IPS-20b (cell line): ENCODE measurements around the gene JUNB.
A peak's percentile ranks its signal among the peaks of the same experiment; 100 is the strongest.

Experiments
- H3K27ac ChIP-seq: one replicate; pipeline ENCODE4 v1.5.1; 2013; ENCODE audit warnings: low read length
- H3K27me3 ChIP-seq: 2 replicates; pipeline ENCODE4 v1.6.1; 2013; ENCODE audit warnings: mild to moderate bottlenecking, low read length, inconsistent platforms; ENCODE audit not compliant: insufficient read depth
- H3K36me3 ChIP-seq: 2 replicates; pipeline ENCODE4 v1.6.1; 2013; ENCODE audit warnings: low read depth, mild to moderate bottlenecking, inconsistent platforms, low read length, moderate library complexity; ENCODE audit not compliant: insufficient read depth
- H3K4me1 ChIP-seq: 2 replicates; pipeline ENCODE4 v1.6.1; 2013; ENCODE audit warnings: mild to moderate bottlenecking, control low read depth, inconsistent platforms, low read length, moderate library complexity; ENCODE audit not compliant: insufficient read depth
- H3K4me3 ChIP-seq: 2 replicates; pipeline ENCODE4 v1.5.1; 2013; ENCODE audit warnings: mild to moderate bottlenecking, low read length, inconsistent platforms
- H3K9ac ChIP-seq: 2 replicates; pipeline ENCODE4 v1.6.1; 2013; ENCODE audit warnings: low read depth, mild to moderate bottlenecking, inconsistent platforms, low read length, moderate library complexity
- H3K9me3 ChIP-seq: 2 replicates; pipeline ENCODE4 v1.6.1; 2013; ENCODE audit warnings: mild to moderate bottlenecking, low read depth, low read length, inconsistent platforms; ENCODE audit not compliant: insufficient read depth

The JUNB gene

GRCh38 chr19:12759686-12760085 is 31.6 kb upstream of the JUNB start:
- Histone ChIP-seq H3K36me3 (peaks cover 20% of the 10 kb centered on the region), H3K9ac (no peak overlapping the region), H3K27ac (no peak overlapping the region), H3K27me3 (peaks cover 4% of the 10 kb centered on the region; the same call in 1 of the 2 replicates), H3K4me3 (no peak overlapping the region), H3K4me1 (no peaks in the 10 kb centered on the region), H3K9me3 (no peaks in the 10 kb centered on the region)

- H3K27me3 ChIP-seq = peaks cover 3% of the 10 kb centered on the region; the same call in 1 of the 2 replicates
- no peaks in the 10 kb centered on the region for H3K4me1 ChIP-seq
- no peak overlapping the region for H3K4me3 ChIP-seq
- no peaks in the 10 kb centered on the region for H3K9me3 ChIP-seq
- H3K36me3 ChIP-seq = peaks cover 24% of the 10 kb centered on the region
- H3K27ac ChIP-seq = no peak overlapping the region
- no peak overlapping the region for H3K9ac ChIP-seq
Measured at GRCh38 chr19:12763100-12763499, 28.2 kb upstream of the JUNB start.

- Histone ChIP-seq H3K27ac (no peak overlapping the region), H3K9ac (no peak overlapping the region), H3K27me3 (no peaks in the 10 kb centered on the region), H3K9me3 (no peaks in the 10 kb centered on the region), H3K36me3 (peaks cover 24% of the 10 kb centered on the region), H3K4me1 (no peaks in the 10 kb centered on the region), H3K4me3 (no peak overlapping the region)
Measured at GRCh38 chr19:12764698-12765097, 26.6 kb upstream of the JUNB start.

GRCh38 chr19:12766051-12766521 is 25.2 kb upstream of the JUNB start:
- Histone ChIP-seq H3K4me3 (peak overlapping the region; percentile 66), H3K36me3 (peaks cover 27% of the 10 kb centered on the region), H3K27me3 (no peaks in the 10 kb centered on the region; the same call in 1 of the 2 replicates), H3K9ac (0 out of 2 replicates have a peak overlapping the region, but pooled peaks have one; percentile 51), H3K4me1 (no peaks in the 10 kb centered on the region; the same call in 1 of the 2 replicates), H3K9me3 (no peaks in the 10 kb centered on the region), H3K27ac (no peak overlapping the region)

GRCh38 chr19:12767150-12767549 is 24.1 kb upstream of the JUNB start:
- no peak overlapping the region for H3K4me3 ChIP-seq
- H3K9ac ChIP-seq = no peak overlapping the region
- H3K4me1 ChIP-seq = no peaks in the 10 kb centered on the region; the same call in 1 of the 2 replicates
- H3K36me3 ChIP-seq = peaks cover 25% of the 10 kb centered on the region
- H3K27me3 ChIP-seq = no peaks in the 10 kb centered on the region; the same call in 1 of the 2 replicates
- no peaks in the 10 kb centered on the region for H3K9me3 ChIP-seq
- no peak overlapping the region for H3K27ac ChIP-seq

GRCh38 chr19:12767666-12768065 is 23.6 kb upstream of the JUNB start:
- H3K36me3 ChIP-seq = peaks cover 21% of the 10 kb centered on the region
- H3K4me1 ChIP-seq = no peaks in the 10 kb centered on the region; the same call in 1 of the 2 replicates
- no peaks in the 10 kb centered on the region; the same call in 1 of the 2 replicates for H3K27me3 ChIP-seq
- no peak overlapping the region for H3K4me3 ChIP-seq
- no peaks in the 10 kb centered on the region for H3K9me3 ChIP-seq
- H3K27ac ChIP-seq = no peak overlapping the region
- H3K9ac ChIP-seq = no peak overlapping the region

GRCh38 chr19:12769689-12770088 is 21.6 kb upstream of the JUNB start:
- peak overlapping the region; percentile 53; the same call in 1 of the 2 replicates for H3K9ac ChIP-seq
- no peak overlapping the region for H3K27ac ChIP-seq

GRCh38 chr19:12770922-12771321 is 20.4 kb upstream of the JUNB start:
- H3K4me3 ChIP-seq = no peak overlapping the region
- no peaks in the 10 kb centered on the region; the same call in 1 of the 2 replicates for H3K27me3 ChIP-seq
- no peaks in the 10 kb centered on the region for H3K9me3 ChIP-seq
- H3K4me1 ChIP-seq = peaks cover 3% of the 10 kb centered on the region; the same call in 1 of the 2 replicates
- H3K9ac ChIP-seq = no peak overlapping the region
- H3K36me3 ChIP-seq = peaks cover 10% of the 10 kb centered on the region; the same call in 1 of the 2 replicates
- H3K27ac ChIP-seq = no peak overlapping the region

More at GRCh38 chr19:12769689-12770088, 21.6 kb upstream of the JUNB start:
- no peaks in the 10 kb centered on the region for H3K9me3 ChIP-seq
- H3K4me3 ChIP-seq = peak overlapping the region; percentile 51; the same call in 1 of the 2 replicates
- H3K4me1 ChIP-seq = peaks cover 3% of the 10 kb centered on the region; the same call in 1 of the 2 replicates
- peaks cover 15% of the 10 kb centered on the region for H3K36me3 ChIP-seq
- no peaks in the 10 kb centered on the region; the same call in 1 of the 2 replicates for H3K27me3 ChIP-seq

GRCh38 chr19:12772323-12772722 is 19.0 kb upstream of the JUNB start:
- Histone ChIP-seq H3K4me3 (no peak overlapping the region), H3K9me3 (no peaks in the 10 kb centered on the region), H3K27me3 (no peaks in the 10 kb centered on the region; the same call in 1 of the 2 replicates), H3K27ac (no peak overlapping the region), H3K36me3 (peaks cover 10% of the 10 kb centered on the region; the same call in 1 of the 2 replicates), H3K4me1 (peaks cover 3% of the 10 kb centered on the region; the same call in 1 of the 2 replicates), H3K9ac (no peak overlapping the region)

GRCh38 chr19:12773571-12773970 is 17.7 kb upstream of the JUNB start:
- no peak overlapping the region for H3K9ac ChIP-seq

GRCh38 chr19:12774588-12775555 is 16.4 kb upstream of the JUNB start, which contains the start of gene HOOK2:
TSS of gene HOOK2 (minus strand) at chr19:12775552. CDS start at chr19:12775449, 103 bp downstream.
- peak within 1 kb of the TSS; percentile 83 for H3K4me3 ChIP-seq
- no peaks in the 10 kb centered on the region for H3K9me3 ChIP-seq
- peaks cover 16% of the 10 kb centered on the region; the same call in 1 of the 2 replicates for H3K4me1 ChIP-seq
- peaks cover 10% of the 10 kb centered on the region; the same call in 1 of the 2 replicates for H3K36me3 ChIP-seq
- H3K9ac ChIP-seq = peak within 1 kb of the TSS; percentile 85
- no peaks in the 10 kb centered on the region; the same call in 1 of the 2 replicates for H3K27me3 ChIP-seq
- H3K27ac ChIP-seq = peak within 1 kb of the TSS; percentile 67

More at GRCh38 chr19:12773571-12773970, 17.7 kb upstream of the JUNB start:
- H3K27ac ChIP-seq = no peak overlapping the region
- H3K36me3 ChIP-seq = peaks cover 10% of the 10 kb centered on the region; the same call in 1 of the 2 replicates
- no peak overlapping the region for H3K4me3 ChIP-seq
- no peaks in the 10 kb centered on the region; the same call in 1 of the 2 replicates for H3K27me3 ChIP-seq
- H3K9me3 ChIP-seq = no peaks in the 10 kb centered on the region
- peaks cover 6% of the 10 kb centered on the region; the same call in 1 of the 2 replicates for H3K4me1 ChIP-seq
